Camera-type eye (tissue), 1 donor: ENCODE data around the gene DTD2. TPM values are rescaled to one million over a fixed set of nuclear protein-coding genes. Genes with fewer than 3 reads are reported as not detected.

Experiments
- total RNA-seq: library from RNA; depleted of rRNA; stranded (reverse); fragments of >200 nt; gene quantifications from one replicate; pipeline ENCODE4 v1.2.3, GENCODE V29; 2014

DTD2 gene
- total RNA-seq: 46.0 TPM

GRCh38 chr14:31456841-31457664, at the start of gene DTD2:
Gene DTD2, minus strand, starts transcription at chr14:31457506. Its CDS starts 113 bp downstream, at chr14:31457393.

GRCh38 chr14:31487886-31488285, 30.6 kb upstream of the DTD2 start, which contains the start of gene GPR33:
Gene GPR33, minus strand, starts transcription at chr14:31488039. Its CDS starts 4,074 bp downstream, at chr14:31483965.

GRCh38 chr14:31420319-31421111, 36.8 kb downstream of the DTD2 start, which contains the start of gene HEATR5A:
Gene HEATR5A, minus strand, starts transcription at chr14:31420550. Its CDS starts 17,575 bp downstream, at chr14:31402975.

Other genes with a start within 250 kb of the DTD2 start
- 369 TPM for gene HECTD1, start 249.7 kb downstream of the DTD2 start, total RNA-seq
- gene HEATR5A, start 37.0 kb downstream of the DTD2 start, total RNA-seq: 47.5 TPM
- not detected for gene GPR33, start 30.5 kb upstream of the DTD2 start, total RNA-seq
- gene NUBPL, start 103.9 kb upstream of the DTD2 start, total RNA-seq: 33.0 TPM